ENCODE results near the gene TMEM171. TPM values are rescaled to one million over a fixed set of nuclear protein-coding genes. Genes with fewer than 3 reads are reported as not detected.

TMEM171 gene
- total RNA-seq, 1 donor from 2014 or later, result not detected

- H3K27ac Mint-ChIP-seq, result no peak overlapping the region
- TF ChIP-seq EZH2 (IDR thresholded peaks at IDR 0.05), result no peak
- TF ChIP-seq CTCF (IDR thresholded peaks at IDR 0.05), result no peak
- TF ChIP-seq EZH2phosphoT487 (IDR thresholded peaks at IDR 0.05), result no peak
- H3K9me3 ChIP-seq (ENCODE audit: low read depth), result no peaks in the 10 kb centered on the region
Measured at GRCh38 chr5:73114044-73114688, 6.2 kb upstream of the TMEM171 start.

GRCh38 chr5:73115399-73116051 lies 4.8 kb upstream of the TMEM171 start:
- Mint-ChIP-seq H3K27me3 (ENCODE audit: insufficient read depth, low read depth) (peaks cover 28% of the 10 kb centered on the region), H3K9me3 (peaks cover 2% of the 10 kb centered on the region), H3K4me1 (no peaks in the 10 kb centered on the region), H3K27ac (no peak overlapping the region), H3K36me3 (no peaks in the 10 kb centered on the region), H3K4me3 (no peak overlapping the region)
- H3K27ac ChIP-seq, result no peak overlapping the region
- H3K4me1 ChIP-seq, result no peaks in the 10 kb centered on the region
- no peaks in the 10 kb centered on the region for H3K79me2 ChIP-seq (ENCODE audit: low read depth)
- H3F3A ChIP-seq (ENCODE audit: low read depth), result peaks cover 13% of the 10 kb centered on the region
- H4K20me1 ChIP-seq (ENCODE audit: low read depth), result peaks cover 6% of the 10 kb centered on the region
- TF ChIP-seq CTCF (IDR thresholded peaks at IDR 0.05) (no peak), EZH2phosphoT487 (IDR thresholded peaks at IDR 0.05) (no peak), EZH2 (IDR thresholded peaks at IDR 0.05) (no peak)
- DNase-seq (ENCODE audit: low spot score), result no peak
- no peak overlapping the region for H3K4me3 ChIP-seq
- peaks cover 47% of the 10 kb centered on the region for H3K27me3 ChIP-seq
- no peaks in the 10 kb centered on the region for H3K36me3 ChIP-seq
- H3K9ac ChIP-seq, result no peak overlapping the region
- H3K4me2 ChIP-seq, result no peak overlapping the region
- H3K9me3 ChIP-seq (ENCODE audit: low read depth), result no peaks in the 10 kb centered on the region
- H2AFZ ChIP-seq (replicated peaks), result no peak overlapping the region

More at GRCh38 chr5:73114044-73114688, 6.2 kb upstream of the TMEM171 start:
- no peaks in the 10 kb centered on the region for H3K36me3 Mint-ChIP-seq
- no peak overlapping the region for H3K27ac ChIP-seq
- H3K4me3 ChIP-seq, result no peak overlapping the region
- H3K4me3 Mint-ChIP-seq, result no peak overlapping the region
- no peak overlapping the region for H3K4me2 ChIP-seq
- H3K4me1 Mint-ChIP-seq, result no peaks in the 10 kb centered on the region
- H3F3A ChIP-seq (ENCODE audit: low read depth), result peaks cover 4% of the 10 kb centered on the region
- peaks cover 21% of the 10 kb centered on the region for H3K27me3 Mint-ChIP-seq (ENCODE audit: insufficient read depth, low read depth)
- no peak for DNase-seq (ENCODE audit: low spot score)
- no peak overlapping the region for H3K9ac ChIP-seq
- no peaks in the 10 kb centered on the region for H3K36me3 ChIP-seq
- no peaks in the 10 kb centered on the region for H4K20me1 ChIP-seq (ENCODE audit: low read depth)
- no peaks in the 10 kb centered on the region for H3K79me2 ChIP-seq (ENCODE audit: low read depth)
- no peak overlapping the region for H2AFZ ChIP-seq (replicated peaks)
- H3K9me3 Mint-ChIP-seq, result no peaks in the 10 kb centered on the region
- no peaks in the 10 kb centered on the region for H3K4me1 ChIP-seq
- H3K27me3 ChIP-seq, result peaks cover 33% of the 10 kb centered on the region

- Mint-ChIP-seq H3K27ac (no peak overlapping the region), H3K4me3 (no peak overlapping the region), H3K36me3 (no peaks in the 10 kb centered on the region), H3K4me1 (peaks cover 4% of the 10 kb centered on the region), H3K27me3 (ENCODE audit: insufficient read depth, low read depth) (peaks cover 36% of the 10 kb centered on the region), H3K9me3 (peaks cover 2% of the 10 kb centered on the region)
- Histone ChIP-seq H3K27ac (no peak overlapping the region), H3K36me3 (no peaks in the 10 kb centered on the region), H3K27me3 (peaks cover 57% of the 10 kb centered on the region), H3K4me3 (no peak overlapping the region), H3K9me3 (ENCODE audit: low read depth) (no peaks in the 10 kb centered on the region), H3K4me2 (no peak overlapping the region), H3K9ac (no peak overlapping the region), H3F3A (ENCODE audit: low read depth) (peaks cover 13% of the 10 kb centered on the region), H3K79me2 (ENCODE audit: low read depth) (no peaks in the 10 kb centered on the region), H2AFZ (replicated peaks) (no peak overlapping the region), H4K20me1 (ENCODE audit: low read depth) (peaks cover 6% of the 10 kb centered on the region), H3K4me1 (no peaks in the 10 kb centered on the region)
- no peak for DNase-seq (ENCODE audit: low spot score)
- TF ChIP-seq EZH2 (IDR thresholded peaks at IDR 0.05), result no peak
- no peak for TF ChIP-seq EZH2phosphoT487 (IDR thresholded peaks at IDR 0.05)
- no peak for TF ChIP-seq CTCF (IDR thresholded peaks at IDR 0.05)
Measured at GRCh38 chr5:73116506-73116905, 3.9 kb upstream of the TMEM171 start.

All from neural progenitor cell (in vitro differentiated cells).